HT-29 (cell line): ENCODE measurements around the gene MRPL19. TPM values are rescaled to one million over a fixed set of nuclear protein-coding genes. Genes with fewer than 3 reads are reported as not detected.
A peak's percentile ranks its signal among the peaks of the same experiment; 100 is the strongest.
"Not testable (repeated sequence)": the region's sequence is repeated elsewhere in the genome, so short reads cannot be mapped to it uniquely, and the experiment has no call there.

Experiments used
- DNase-seq: peaks from one replicate; pipeline ENCODE4 v3.0.0-alpha.2; 2015; ENCODE audit warnings: low spot score
- total RNA-seq: library from RNA; depleted of rRNA; stranded (reverse); fragments of >200 nt; shearing (Covaris generic); gene quantifications from 2 replicates; pipeline ENCODE4 v1.2.3, GENCODE V29; 2014

MRPL19 gene
- total RNA-seq, 1 experiment from 2014 or later: 41.7 TPM

DNA sequence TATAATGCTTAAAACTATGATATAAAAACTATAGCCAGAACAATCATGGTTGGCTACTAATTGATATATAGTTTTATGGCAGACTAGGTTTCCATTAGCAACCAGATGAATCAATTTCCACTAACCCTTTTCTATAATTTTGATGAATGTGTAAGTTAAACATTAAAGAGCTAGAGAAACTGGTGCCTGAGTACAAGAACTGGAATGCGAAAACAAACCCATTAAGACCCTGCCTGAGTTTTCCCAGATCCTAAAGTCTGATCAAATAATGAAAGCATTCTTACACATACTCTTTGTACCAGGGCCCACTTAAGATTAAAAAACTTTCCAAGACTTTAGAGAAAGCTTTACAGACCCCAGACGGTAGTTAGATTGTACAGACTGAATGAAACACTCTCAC, 21.3 kb downstream of the MRPL19 start:
- DNase-seq: no peak

DNA sequence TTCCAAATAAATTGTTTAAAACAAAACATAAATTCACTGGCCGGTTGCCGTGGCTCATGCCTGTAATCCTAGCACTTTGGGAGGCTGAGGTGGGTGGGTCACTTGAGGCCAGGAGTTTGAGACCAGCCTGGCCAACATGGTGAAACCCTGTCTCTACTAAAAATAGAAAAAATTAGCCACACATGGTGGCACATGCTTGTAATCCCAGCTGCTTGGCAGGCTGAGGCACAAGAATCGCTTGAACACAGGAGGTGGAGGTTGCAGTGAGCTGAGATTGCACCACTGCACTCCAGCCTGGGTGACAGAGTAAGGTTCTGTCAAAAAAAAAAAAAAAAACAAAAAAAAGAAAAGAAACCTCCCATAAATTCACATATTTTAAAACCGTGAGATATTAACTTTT, 28.8 kb downstream of the MRPL19 start:
- DNase-seq: not testable (repeated sequence)

DNA sequence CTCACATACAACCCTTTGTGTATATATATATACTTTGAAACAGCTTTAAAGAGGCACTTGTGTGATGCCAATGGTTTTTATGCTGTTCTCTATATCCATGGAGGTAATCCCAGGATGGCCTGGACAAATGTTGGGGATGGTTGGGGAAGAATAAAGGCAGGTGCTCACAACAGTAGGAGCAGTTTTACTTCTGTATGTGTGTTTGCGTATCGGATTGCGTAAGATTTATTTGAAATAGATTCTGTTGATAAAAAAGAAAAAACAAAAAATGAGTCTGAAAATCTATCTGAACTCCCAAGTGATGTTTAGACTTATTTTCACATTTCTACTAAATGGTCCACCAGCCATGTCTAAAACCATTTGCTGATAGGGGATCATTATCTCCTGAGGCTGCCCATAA, 29.3 kb downstream of the MRPL19 start:
- no peak for DNase-seq

DNA sequence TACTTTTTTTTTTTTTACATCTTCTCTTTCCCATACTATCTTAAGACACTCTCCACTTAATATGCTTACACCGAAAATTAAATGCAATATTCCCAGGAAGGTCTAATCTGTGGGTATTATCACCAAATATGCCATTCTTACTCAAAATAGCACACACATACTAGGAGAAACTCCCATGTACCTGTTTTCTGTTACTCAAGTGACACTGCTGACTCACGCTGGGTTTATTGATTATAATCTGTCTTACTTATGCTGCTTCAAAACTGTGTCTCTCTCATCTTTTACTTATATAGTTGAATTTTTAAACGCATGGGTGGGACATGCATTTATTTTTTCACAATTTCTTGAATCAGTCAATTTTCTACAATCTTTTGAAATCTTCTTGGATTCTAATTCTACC, 29.9 kb downstream of the MRPL19 start:
- no peak for DNase-seq

DNA sequence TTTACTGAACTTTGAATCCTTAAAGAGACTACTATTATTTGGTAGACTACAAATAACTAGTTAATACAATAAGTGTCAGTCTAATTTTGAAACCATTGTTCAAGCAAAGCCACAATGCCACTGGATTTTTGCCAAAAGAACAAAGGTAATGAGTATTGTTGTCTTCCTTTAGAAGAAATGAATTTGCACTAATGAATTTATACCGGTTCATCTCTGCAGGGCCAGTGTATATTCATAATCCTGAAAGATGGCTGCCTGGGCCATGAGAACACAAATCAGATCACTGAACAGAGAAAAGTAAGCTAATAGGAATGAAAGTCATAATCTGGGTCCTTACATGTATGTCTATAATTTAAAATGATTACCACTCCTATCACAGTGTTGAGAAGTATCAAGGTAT, 33.0 kb downstream of the MRPL19 start:
- DNase-seq: no peak

DNA sequence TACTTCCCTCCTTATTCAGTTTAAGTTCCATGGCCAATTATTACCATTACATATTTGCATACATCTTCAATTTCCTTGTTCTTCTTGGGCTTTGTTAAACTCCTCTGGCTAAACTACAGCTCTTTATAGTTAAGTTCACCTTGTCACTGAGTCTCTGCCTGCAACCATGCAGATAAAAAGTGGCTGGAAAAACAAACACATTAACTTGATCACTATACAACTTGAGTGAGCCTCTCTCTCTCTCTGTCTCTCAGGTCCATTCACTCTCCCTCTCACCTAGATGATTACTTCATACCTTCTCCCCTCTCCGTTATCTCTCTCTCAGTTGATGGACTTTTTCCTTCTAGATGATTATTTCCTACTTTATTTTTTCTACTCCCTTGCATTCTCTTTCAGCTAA, 33.8 kb downstream of the MRPL19 start:
- no peak for DNase-seq

DNA sequence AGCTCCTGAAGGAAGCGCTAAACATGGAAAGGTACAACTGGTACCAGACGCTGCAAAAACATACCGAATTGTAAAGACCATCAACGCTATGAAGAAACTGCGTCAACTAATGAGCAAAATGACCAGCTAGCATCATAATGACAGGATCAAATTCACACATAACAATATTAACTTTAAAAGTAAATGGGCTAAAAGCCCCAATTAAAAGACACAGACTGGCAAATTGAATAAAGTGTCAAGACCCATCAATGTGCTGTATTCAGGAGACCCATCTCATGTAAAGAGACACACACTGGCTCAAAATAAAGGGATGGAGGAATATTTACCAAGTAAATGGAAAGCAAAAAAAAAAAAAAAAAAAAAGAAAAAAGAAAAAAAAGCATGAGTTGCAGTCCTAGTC, 36.8 kb downstream of the MRPL19 start:
- not testable (repeated sequence) for DNase-seq

DNA sequence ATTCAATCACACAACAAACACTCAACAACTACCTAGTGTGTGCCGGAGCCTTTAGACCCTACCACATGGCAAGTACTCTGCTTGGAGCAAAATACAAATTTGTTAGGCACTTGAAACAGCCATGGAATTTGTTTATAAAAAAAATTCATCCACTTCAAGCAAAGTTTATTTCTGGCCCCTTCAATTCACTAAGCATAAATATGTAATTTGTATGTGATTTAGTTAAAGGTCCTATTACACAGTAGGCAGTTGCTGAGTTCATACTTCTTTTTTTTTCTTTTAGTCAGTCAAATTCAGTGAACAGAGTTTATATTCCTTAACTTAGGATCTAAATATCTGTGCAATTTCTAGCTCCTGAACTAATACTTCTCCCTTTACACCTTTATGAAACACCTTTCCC, 41.6 kb downstream of the MRPL19 start:
- no peak for DNase-seq

DNA sequence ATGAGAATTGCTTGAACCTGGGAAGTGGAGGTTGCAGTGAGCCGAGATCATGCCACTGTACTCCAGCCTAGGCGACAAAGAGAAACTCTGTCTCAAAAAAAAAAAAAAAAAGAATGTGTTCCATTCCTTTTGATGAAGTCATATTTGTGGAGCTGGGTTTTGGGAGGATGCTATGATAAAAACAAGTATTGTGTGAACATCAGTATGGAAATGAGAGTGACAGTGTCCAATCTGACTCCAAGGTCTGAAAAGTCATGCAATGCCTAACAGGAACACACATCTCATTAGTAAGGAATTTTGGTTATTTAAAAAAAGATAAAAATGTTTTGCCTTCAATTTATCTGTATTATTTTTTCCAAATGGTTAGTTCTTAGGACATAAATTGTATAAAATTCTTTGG, 52.3 kb downstream of the MRPL19 start:
- DNase-seq: no peak

DNA sequence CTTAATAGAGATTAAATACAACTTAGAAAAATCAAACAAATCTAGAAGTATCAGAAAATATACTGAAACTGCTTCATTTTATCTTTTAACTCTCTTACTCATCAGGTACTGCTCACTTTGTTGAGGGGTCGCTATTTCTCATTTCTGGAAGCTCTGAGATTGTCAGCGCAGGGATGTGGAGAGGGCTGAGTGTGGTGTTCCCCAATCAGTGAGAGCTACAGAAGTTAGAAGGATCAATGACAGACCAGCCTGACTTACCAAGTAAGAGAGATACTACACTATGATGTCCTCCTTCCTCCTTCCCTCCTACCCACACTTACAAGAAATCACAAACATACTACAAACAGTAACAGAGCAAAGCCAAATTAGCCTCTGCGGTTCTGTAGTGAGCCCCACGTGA, 56.0 kb downstream of the MRPL19 start:
- no peak for DNase-seq

DNA sequence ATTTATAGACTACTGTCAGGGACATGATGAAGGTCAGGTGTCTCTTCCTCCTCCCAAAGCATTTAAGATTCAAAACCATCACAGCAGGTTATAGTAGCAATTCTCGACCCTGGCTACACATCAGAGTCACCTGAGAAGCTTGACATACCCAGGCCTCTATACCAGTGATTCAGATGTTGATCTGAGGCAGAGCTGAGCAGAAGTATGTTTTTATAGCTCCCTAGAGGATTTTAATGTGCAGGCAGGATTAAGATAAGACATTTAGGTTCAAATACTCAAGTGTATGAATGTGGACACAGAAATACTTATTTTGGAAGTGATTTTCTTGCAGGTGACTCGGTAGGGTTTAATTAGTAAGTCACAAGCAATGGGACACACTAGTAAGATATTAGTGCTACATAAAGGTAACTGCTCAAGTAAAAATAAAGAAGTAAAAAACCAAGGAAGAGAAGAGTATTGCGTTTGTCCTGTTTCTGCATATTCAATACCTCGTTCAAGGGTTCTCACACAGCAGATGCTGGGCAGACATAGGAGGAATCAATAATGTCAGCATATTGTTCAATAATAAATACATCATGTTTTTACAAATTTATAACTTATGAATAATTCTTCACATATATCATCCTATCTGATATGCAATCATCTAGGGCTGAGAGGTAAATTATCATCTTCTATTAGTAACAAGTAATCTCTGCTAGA, 57.2 kb downstream of the MRPL19 start:
- DNase-seq: no peak

DNA sequence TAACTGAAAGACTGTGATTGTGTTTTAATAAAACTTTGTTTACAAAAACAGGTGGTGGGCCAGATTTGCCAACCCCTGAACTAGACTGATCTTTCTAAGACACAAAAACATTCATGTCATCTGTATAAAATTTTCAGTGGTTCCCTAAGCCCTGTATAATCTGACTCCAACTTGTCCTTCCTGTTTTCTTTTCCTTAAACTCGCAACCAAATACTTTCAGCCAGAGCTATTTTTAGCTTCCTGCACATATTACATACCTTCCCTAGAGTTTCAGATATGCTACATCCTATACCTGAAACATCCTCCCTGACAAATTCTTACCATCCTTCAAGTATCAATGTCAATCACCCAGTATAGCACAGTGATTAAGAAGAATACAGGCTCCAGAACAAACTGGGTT, 59.3 kb downstream of the MRPL19 start:
- no peak for DNase-seq

DNA sequence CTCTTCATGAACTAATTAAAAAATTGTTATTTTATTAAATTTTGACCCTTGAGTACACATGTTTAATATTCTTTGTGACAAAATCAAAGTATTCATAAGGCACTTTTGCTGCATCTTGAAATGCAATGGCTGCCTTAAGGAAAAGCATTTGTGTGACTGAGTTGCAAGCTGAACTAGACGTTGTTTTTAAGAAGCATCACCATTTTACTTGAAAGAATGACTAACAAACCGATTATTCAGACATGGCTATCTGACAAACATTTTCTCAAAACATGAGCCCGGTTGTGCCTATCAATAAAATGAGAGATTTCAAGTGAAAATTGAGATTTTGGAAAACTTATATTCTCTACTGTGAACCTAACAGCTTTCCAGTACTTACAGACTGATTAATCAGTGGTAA, 61.3 kb downstream of the MRPL19 start:
- DNase-seq: no peak

DNA sequence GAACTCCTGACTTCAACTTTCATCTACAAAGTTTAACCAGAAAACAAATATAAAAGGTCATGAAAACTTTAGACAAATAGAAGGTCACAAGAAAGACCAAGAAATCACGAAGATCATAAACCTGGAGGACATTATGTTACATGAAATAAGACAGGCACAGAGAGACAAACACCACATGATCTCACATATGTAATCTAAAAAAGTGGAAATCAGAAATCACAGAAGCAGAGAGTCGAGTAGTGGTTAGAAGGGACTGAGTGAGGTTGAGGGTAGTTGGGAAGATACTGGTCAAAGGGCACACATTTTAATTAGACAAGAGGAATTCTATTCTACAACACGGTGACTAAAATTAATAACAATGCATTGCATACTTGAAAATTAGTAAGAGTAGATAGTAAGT, 62.7 kb downstream of the MRPL19 start:
- DNase-seq: peak; percentile 21

DNA sequence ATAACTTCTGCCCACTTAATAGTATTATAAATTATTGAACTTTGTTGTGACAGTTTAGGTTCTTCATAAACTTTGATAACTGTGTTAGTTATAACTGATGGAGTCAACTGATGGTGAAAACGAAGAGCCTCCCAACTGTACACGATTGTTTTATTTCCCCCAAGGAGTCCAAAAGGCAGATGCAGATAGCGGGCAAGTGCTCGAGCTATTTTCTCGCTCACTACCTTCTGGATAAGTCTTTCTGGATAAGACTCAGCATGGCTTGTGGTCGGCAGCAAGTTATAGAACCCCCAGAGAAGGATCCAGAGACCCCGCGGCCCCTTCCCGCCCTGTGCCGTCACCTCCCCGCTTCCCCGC, 63.6 kb downstream of the MRPL19 start:
- DNase-seq: no peak

DNA sequence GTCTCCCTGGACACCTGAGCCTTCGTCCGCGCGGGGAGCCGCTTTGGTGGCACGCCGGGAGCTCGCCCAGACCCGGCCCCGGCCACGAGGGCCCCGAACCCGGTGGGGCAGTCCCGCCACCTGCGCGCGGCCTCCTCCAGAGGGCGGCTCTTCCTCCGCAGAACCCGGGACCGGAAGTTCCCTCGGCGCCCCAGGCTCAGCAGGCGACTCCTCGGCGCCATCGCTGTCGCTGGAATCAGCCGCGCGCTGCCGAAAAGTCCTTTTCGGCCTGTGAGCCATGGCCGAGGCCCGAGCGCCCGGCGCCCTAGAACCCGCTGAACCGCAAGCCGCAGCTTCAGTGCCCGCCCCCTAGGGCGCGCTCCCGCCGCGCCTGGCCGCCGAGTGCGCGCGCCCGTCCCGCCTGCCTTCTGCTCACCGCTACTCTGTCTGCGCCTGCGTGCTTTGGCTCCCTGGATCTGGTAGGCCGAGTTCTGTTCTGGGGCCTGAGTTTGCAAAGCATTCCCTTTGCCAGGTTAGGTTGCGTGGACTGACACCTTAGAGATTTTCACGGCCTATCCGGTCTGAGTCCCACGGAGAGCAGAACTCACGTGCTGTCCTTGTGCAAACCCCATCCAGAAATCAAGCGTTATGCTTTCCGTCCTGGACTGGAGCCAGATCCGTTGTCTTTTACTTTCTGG, 64.1 kb downstream of the MRPL19 start, which contains the start of gene GCFC2:
TSS of gene GCFC2 (minus strand) at position 339 of the 677 bp plus-strand sequence. CDS start at position 279, 60 bp downstream.
- DNase-seq: peak; percentile 85

DNA sequence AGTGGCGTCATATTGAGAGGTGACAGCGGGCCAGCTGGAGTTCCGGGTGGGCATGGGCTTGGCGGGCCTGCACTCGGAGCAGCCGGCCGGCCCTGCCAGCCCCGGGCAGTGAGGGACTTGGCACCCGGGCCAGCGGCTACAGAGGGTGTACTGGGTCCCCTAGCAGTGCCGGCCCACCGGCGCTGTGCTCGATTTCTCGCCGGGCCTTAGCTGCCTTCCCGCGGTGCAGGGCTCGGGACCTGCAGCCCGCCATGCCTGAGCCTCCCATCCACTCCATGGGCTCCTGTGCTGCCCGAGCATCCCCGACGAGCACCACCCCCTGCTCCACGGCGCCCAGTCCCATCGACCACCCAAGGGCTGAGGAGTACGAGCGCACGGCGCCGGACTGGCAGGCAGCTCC, 65.0 kb downstream of the MRPL19 start:
- not testable (repeated sequence) for DNase-seq

DNA sequence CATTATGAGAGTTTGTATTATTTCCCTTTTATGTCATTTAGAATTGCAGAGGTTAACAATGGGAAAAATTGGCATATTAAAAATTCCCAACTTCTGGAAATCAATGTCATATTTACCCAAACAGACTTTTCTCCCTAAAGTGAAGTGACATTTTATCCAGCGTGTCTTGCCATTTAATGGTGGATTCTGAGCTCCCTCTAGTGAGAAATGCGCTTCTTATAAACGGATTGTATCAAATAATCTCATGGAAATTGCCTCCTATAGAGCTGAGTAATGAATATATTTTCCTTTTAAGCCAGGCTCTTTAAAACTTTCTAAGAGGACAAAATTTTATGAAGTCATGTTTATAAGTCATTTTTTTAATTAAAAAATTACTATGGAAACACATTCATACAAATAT, 69.8 kb downstream of the MRPL19 start:
- peak; percentile 16 for DNase-seq

DNA sequence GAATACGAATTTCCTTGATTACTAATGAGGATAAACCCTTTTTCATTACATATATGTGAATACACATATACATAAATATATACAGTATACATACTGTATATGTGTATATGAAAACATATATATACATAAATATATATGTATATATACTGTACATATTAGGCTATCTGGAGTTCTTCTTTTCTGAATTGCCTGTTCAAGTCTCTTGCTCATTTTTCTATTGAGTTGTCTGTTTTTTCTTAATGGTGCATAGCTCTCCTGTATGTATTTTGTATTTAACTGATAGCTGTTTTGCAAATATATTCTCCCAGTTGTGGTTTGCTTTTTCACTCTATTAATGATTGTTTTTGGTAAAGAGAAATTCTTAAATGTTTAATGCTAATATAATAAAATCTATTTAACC, 73.0 kb downstream of the MRPL19 start:
- DNase-seq: no peak

DNA sequence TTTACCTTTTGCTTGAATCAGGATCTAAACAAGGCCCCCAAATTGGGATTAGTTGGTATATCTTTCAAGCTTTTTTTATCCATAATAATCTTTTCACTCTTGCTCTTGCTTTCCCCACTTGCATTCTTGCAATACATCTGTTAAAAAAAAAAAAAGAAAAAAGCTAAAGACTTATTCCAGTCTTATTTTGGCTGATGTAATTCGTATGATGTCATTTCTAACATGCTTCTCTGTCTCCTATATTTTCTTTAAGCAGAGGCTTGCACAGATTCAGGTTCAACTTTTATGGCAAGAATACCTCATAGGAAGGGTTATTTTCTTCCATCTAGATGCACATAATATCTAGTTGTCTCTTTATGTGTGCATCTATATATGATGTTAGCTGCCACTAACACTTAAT, 73.9 kb downstream of the MRPL19 start:
- no peak for DNase-seq

DNA sequence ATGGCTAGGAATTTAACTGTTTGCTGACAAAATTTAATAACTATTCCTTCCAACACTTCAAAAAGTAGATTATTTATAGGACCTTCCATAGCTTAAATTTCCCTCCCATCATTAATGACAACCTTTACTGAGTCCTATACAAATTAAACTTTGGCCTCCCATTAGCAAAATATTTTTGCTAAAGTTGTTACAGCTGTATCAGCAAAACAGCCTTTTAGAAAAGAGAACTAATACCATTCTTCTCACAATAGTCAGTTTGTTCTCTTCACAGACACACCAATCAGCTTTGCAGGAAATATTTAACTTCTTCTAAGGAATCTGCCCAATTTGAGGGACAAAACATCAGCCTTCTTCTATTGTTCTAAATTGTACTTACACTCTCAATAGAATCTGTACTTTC, 76.1 kb downstream of the MRPL19 start:
- no peak for DNase-seq

DNA sequence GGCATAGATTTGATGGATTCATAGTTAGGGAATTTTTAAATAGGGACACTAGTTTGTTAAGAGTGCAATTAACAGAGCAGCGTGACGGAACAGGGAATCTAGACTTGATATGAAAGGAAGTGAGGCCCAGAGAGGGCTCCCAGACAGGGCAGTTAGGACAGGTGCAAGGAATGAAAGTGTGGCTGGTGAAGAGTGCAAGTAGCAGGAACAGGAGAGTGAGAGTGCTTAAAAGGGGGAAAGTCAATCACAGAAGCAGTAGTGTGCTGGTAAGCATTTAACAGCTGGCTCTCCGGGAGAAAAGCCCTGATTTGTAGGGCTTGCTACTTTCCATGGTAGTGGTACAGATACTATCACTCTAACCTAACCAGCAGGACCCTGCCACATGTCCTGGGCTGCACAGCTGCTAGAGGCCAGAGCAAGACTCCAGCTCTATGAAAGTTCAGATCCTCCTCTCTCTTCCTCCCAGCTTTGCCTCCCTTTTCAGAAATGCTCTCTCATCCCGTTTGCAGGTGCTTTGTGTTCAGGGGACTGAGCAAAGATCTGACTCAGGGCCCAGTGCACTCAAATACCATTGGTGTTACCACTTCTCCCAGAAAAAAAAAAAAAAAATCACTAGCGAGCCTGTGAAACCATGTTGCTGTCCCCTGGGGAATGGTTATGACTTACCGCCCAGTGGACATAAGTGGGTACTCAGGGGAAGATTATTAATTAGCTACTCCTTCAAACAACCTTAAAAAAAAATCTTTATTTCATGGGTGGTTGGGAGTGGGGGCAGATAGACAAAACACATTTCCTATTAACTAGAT, 82.2 kb downstream of the MRPL19 start:
- no peak for DNase-seq

DNA sequence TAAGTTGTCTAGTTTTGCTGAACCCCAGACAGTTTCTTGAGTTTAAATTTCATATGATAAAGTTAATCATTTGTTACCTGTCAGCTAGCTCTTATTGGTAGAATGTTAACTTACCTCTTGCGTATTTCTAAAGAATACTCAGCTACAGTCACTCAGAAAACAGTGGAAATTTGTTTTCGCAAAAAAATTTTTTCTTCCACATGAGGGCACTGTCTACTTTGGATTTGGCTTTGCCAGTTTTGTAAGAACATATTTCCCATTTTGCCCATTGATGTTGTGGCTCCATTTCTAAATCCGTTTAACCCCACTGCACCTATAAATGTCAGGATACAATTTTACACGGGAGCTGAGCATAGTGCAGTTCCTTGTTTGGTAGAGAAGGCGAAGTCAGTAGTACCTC, 83.3 kb downstream of the MRPL19 start:
- peak; percentile 31 for DNase-seq
